Stimulated activated CD4-positive, alpha-beta T cell treated with anti-CD3 and anti-CD28 coated beads, TNF-alpha, amount 100 ng/mL, for 48 hours (primary cell): ENCODE data around the gene RPL15.

Experiments used
- DNase-seq, 3 donors: peaks; one replicate each; pipeline ENCODE4 v3.0.0-alpha.2; 2020; ENCODE audit warnings: low read depth in 3 of 3

The RPL15 gene

DNA sequence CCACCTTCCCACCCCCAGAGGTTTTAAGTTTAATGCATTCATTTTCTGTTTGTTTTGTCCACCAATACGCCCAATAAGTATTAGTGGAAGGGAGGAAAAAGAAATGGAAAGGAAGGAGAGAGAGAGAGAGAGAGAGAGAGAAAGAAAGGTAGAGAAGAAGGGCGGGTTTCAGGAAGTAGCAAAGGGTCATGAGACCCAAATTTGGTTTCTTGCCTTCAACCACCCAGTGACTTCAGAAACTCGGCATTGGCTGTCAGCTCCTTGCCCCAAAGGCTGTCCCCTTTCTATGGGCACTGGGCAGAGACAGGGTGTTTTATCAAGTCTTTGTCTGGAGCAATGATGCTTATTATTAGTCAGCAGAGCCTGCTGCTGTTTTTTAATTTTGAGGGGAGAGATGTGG, 14.7 kb downstream of the RPL15 start:
- no peak for DNase-seq

DNA sequence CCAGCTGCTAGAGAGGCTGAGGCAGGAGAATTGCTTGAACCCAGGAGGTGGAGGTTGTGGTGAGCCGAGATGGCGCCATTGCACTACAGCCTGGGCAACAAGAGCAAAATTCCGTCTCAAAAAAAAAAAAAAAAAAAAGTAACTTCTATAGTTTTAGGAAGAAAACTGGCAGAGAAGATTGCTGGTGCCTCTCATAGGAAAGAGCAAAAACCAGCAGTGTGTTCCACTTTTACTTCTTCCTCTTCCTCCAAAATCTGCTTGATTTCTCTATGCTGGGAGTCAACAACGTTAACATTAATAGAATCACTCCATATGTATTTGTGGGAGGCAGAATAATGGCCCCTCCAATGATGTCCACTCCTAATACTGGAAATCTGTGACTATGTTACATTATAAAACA, 15.6 kb downstream of the RPL15 start:
- DNase-seq: no peak

DNA sequence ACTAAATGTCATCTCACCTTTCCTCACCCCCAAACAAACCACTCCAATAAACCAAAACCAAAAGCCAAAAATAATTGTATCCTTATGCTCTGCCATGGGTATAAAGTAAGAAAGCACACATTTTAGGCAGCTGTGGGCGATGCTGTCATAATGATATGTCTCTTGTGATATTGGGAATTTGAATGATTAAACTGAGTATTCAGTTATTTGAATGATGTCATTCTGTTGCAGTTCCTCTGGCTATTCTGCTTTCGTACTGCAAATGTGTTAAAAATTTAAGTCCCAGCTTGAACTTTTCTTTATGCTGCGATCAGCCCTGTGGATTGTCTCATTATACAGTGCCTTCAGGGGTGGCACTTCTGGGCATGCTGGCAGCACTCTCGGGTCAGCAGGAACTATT, 17.3 kb downstream of the RPL15 start:
- DNase-seq: no peak

DNA sequence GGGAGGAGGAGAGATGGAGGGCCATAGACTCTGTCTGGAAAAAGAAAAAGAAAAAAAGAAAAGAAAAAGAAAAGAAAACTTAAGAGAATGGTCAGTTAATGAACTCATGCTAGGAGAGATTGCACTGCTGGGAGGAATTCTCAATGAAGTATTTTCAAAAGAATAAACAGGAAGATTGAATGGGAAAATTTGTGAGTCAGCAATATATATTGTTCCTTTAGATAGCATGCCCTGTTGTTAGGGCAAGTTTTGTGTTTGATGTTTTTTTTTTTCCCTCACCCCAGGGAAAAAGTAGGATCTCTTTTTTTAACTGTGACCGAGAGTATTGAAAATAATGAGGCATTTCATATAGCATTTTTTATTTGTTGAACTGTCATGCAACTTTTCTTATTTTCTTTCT, 20.4 kb downstream of the RPL15 start:
- no peak for DNase-seq

DNA sequence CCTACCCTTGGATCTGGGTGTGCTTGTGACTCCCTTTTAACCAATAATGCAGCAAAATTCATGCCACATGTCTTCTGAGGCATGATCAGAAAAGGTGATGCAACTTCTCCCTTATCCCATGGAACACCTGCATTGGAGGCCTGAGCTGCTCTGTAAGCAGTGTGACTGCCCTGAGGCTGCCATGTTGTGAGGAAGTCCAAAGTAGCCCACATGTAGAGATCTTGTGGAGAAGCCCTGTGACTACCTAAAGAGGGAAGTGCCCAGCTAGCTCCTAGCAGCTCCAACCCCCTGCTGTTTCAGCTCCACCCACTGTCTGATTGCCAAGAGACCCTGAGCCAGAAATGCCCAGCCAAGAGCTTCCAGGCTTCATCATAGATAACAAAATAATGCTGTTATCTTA, 21.8 kb downstream of the RPL15 start:
- no peak for DNase-seq

DNA sequence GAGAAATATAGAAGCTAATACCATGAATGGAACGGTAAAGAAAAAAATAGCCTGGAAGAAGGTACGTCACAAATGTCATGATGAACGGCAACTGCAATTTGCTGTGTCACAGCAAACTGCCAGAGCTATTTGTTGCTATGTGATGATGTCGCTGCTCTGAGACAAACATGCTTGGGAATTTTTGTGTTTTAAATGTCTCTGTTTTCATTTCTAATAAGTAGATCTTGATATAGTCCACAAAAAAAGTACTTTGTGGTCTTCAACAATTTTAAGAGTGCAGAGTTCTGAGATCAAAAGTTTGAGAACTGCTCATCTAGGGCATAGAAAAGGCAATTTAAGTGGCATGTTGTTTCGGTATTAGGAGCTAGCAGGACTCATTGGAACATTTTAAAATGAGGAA, 23.8 kb downstream of the RPL15 start:
- no peak for DNase-seq

DNA sequence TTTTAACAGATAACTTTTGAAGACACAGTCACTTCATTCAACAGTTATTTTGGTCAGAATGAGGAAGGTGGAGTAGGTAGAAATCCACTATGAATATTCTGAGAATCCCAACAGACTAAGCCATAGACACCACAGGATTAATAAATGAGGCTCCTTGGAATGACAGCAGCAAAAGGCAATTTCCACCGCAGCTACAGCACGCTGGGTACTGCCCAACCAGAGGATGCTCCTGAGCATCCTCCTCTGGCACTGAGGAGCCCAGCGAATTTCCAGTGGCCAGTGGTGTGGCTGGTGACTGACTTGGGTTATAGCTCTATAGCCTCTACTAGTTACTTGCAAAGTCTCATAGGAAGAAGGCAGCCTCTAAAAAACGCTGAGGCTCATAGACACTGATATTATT, 24.5 kb downstream of the RPL15 start:
- no peak for DNase-seq

DNA sequence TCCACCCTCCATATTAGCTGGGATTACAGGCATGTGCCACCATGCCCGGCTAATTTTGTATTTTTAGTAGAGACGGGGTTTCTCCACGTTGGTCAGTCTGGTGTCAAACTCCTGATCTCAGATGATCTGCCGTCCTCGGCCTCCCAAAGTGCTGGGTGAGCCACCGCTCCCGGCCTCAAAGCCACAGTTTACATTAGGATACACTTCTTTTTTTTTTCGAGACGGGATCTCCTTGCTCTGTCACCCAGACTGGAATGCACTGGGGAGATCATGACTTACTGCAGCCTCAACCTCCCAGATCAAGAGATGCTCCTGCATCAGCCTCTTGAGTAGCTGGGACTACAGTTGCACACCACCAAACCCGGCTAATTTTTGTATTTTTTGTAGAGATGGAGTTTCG, 25.6 kb downstream of the RPL15 start:
- no peak for DNase-seq

DNA sequence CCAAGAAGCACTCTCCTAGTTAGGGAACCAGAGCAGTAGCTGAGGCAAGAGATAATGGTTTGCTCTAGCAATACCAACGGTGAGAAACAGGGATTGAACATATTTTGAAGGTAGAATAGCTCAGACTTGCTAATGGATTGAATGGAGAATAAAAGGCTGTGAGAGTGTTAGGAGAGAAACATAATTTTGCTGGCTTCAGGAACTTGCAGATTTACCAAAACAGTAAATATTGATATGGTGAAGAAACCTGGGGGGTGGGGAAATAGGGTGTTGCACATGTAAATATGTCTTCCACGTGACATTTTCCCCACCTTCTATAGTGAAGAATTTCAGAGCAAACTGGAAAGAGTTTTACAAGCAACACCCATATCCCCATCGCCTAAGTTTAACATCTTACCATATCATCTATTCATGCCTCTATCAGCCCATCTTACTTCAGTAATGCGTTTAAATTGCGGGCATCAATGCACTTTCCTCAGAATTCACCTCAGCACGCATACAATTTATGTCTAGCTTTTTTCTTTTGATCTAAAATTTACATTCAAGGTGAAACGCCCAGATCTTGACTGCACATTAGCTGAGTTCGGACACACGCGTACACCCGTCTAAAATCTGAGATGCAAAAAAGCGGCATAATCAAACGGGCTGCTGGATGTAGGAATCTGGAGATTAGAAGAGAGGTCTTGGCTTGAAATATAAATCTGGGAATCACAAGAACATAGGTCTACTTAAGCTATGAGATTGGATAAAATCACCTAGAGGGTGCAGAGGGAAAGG, 27.3 kb downstream of the RPL15 start:
- DNase-seq: no peak

DNA sequence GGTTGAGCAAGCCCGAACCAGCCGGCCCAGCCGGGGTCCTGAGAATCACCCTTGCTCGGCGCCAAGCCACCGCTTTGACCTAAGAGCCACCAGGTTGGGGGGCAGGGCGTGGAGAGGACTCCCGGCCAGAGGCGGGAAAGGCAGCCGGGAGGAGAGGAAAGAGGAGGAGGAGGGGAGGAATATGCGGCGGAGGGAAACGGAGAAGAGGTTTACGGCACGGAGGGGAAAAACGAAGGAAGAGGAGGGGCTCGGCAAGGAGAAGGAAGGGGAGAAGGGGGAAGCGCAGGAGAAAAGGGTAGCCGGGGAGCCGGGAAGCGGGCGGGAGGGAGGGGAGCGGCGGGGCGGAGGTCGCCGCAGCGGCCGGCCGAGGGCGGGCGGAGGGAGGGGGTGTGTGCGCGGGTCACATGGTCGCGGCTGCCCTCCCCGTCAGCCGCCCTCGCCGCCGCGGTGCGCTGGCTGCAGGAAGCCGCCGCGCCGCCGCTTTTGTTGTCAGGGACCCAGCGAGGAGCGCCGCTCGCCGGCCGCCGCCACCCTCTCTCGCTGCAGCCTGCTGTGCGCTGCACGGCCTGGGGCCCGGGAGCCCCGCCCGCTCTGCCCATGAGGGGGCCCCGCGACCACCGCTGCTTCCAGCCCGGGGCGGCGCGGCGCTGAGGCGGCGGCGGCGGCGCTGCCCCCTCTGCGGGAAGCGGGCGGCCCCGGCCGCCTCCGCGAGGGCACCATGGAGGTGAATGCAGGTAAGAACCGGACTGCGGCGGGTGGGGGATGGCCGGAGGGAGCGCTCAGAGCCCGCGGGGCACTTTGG, 28.1 kb downstream of the RPL15 start, which contains the start of gene NR1D2:
TSS of gene NR1D2 (plus strand) at position 426 of the 802 bp plus-strand sequence. CDS start at position 719, 293 bp downstream.
- DNase-seq: peak; percentile 46 to 67 (median 48)

DNA sequence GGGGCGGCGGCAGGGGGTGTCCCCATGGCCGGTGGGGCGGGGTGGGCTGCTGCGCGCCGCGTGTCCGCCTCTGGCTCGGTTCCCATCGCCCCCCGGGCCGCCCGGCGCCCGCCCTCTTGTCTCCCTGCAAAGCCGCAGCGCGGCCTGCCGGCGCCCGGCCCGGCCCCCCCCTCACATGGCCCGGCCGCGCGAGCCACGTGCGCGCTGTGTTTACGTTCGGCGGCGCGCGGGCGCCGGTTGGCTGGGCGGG, 28.7 kb downstream of the RPL15 start:
- no peak for DNase-seq

DNA sequence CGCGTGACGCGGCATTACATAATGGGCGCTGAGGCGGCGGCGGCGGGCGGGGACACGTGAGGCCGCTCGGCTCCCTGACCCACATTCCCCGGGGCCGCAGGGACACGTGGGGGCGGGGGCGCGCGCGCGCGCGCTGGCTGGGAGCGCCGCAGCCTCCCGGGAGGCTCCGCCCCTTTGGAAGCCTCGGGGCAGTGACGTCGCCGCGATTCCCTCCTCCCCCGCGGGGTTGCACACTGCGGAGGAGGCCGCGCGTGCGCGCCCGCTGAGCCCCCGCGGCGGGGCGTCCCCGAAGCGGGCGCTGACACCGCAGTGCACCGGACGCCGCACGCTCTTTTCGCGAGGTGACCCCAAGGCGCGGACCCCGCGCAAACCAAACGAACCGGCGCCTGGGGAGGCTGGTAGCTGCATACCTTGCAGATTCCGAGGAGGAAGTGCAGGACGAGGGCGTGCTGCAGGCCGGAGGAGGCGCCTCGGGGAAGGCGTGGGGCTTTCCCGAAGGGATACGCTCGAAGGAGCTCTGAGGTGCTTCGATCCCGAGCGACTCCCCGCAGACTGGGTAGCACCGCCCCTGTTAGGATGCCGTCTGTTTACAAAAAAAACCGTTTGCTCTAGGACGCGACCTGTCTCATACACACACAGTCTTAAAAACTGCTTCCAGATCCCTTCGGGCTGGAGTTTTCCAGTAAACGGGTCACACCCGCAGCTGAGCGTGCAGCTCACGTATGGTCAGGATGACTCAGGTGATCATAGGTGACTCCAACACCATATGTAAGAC, 29.2 kb downstream of the RPL15 start:
- peak; percentile 93 to 96 (median 94) for DNase-seq

DNA sequence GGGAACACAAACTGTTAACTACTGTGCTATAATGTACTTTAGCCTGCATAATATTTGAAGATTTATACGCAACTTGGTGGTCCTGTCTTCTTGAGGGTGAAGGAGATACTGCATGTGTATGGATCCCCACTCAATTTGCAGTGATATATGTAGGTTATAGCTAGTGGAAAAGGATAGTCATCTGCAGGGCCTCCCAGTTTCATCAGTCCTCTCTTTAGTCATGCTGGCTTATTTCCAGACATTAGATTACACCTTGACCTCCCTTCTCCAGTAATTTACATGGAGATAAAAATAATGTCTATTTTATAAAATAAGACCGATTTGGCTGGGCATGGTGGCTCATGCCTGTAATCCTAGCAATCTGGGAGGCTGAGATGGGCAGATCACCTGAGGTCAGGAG, 31.8 kb downstream of the RPL15 start:
- no peak for DNase-seq

DNA sequence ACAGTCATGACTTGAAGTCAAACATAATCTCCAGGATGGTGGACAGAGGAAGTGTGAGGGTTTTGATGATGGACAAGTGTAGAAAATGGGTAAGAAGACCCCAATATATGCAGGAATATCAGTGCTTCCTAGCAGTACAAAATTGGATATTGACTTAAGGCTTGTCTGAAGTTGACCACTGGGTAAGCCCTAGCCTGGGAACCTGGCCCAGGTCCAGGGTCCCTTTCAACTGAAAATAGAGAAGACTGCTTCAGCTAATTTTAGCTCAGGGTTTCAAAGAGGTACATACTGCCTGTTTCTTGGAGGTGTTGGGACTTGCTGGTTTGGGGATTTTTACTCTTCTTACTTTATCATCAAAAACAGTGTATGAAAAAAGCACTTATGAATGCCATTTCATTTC, 32.9 kb downstream of the RPL15 start:
- DNase-seq: no peak

DNA sequence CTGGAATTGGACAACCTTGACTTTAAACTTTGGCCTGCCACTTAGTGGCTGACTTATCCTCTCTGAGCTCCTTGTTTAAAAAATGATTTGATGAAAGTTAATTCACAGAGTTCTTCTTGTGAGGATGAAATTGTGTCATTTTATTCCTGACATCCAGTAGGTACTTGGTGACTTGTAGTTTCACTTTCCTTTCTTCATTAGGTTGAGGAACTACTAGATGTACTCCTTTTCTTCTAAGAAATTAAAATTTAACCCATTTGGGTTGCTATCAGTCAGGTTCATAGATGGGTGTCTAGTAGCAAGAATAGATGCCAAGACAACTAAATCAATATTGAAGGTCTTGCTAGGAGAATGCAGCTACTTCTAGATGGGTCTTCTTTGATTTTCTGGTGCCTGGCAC, 33.4 kb downstream of the RPL15 start:
- no peak for DNase-seq

DNA sequence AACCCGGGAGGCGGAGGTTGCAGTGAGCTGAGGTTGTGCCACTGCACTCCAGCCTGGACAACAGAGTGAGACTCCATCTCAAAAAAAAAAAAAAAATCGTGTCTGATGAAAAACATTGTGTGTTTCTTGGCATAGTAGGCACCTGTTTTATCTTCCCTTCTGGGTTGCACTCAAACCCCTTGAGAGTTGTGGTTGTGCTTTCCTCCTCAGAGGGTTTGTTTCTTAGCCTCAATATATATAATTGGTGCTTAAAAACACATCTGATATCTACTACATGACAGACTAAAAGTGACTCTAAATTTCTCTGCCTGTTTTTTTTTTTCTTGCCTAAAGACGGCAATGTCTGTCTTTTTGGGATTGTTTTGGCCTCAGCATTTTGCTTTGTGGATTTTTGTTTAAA, 35.7 kb downstream of the RPL15 start:
- DNase-seq: no peak

DNA sequence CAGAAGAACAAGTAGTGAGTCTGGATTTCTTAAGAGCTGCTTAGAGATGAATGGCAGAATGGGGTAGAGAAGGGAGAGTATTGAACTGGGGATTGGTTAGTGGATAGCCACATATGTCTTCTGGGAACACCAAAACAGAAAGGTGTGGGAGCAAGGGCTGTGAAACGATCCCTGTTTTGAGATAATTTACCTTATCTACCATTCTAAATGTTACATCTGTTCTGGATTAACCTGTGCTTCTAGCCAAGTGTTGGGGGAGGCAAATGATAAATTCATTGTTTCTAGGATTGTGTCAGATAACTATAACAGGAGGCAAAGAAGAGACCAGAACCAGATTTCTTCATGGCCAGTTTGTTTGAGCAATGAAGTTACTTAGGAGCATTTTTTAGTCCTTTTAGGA, 36.6 kb downstream of the RPL15 start:
- no peak for DNase-seq

DNA sequence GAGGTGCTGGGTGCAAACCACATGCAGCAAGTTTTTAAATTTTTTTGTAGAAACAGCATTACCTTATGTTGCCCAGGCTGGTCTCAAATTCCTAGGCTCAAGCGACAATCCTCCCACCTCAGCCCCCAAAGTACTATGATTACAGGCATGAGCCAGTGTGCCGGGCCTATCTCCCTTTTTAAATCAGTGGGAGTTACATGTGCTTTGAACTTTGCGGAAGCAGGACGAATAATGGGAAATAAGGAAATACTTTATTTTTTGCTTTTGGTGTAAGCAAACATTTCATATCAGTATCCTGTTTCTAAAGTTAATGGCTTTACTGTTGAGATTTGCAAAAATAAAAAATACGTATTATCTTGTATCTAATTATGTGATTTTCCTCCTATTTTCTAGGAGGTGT, 37.2 kb downstream of the RPL15 start:
- DNase-seq: no peak

DNA sequence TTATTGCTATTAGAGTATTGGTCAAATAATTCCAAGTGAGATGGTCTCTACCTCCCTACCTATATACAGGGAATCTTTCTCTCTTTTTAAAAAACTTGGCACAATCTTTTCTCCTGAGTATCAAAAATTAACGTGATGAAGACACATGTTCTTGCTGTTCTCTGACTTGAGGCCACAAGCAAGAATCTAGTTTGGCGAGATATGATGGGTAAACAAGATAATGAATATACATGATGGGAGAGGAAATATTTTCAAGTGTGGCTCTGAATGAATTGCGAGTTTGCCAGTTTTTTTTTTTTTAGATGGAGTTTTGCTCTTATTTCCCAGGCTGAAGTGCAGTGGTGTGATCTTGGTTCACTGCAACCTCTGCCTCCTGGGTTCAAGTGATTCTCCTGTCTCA, 39.8 kb downstream of the RPL15 start:
- DNase-seq: no peak

DNA sequence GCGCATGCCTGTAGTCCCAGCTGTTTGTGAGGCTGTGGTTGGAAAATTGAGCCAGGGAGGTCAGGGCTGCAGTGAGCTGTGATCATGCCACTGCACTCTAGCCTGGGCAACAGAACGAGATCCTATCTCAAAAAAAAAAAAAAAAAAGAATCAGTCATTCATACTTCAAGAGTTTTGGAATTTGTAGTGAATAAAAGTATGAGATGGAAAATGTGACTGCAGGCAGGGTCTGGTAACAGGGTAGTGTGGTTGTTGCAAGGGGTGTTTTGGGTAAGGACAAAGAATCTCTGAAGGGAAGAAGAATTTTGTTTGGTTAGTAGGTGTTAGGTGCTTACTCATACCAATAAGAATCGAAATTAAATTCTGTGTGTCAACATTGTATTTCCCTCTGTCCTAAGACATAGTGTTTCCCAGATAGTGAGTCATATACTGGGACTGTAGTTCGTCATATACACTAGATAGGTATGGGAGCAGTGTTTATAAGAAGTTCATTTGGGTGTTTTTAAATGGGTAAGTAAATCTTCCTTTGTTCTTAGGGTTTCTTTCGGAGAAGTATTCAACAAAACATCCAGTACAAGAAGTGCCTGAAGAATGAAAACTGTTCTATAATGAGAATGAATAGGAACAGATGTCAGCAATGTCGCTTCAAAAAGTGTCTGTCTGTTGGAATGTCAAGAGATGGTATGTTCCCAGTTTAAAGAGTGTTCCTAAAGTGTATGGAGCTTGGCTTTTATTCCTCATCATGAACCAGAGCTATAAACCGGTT, 42.4 kb downstream of the RPL15 start:
- DNase-seq: no peak

DNA sequence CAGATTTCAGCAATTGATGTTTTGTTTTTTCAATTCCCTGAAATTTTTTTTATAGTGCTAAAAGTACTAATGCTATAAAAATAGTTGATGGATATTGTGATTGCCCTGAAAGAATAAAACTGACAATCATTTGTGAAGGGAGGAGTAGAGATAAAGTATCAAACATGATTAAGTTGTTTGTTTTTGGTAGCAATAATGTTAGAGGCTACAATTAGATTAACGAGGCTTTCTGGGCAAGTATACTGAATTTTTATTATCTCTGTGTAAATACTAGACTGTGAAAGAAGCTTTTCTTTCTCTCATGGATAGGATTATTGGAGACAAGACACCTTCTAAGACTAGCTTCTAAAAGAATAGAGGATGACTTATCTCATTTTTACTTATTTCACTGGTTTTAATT, 43.7 kb downstream of the RPL15 start:
- no peak for DNase-seq

DNA sequence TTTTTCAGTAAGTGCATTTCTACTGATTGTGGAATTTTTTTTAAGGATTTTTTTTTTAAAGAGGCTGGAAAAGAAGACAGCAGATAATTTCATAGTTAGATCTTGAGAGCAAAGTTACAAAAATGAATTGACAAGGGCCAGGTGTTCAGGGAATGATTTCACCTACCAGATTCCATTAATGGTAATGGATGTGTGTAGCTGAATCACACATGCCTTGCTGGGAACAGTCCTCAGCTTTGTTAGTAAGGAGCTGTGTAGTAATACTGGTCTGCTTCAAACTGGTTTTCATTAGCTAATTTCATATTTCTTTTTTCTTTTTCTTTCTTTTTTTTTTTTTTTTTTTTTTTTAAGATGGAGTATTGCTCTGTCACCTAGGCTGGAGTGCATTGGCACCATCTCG, 44.1 kb downstream of the RPL15 start:
- DNase-seq: no peak
